OCI-LY1 (cell line): ENCODE results near the gene TIPIN.

Experiments used
- EZH2 ChIP-seq: fragments of 200-600 bp; sonication (generic), shearing (Covaris generic); IDR thresholded peaks from 2 replicates; pipeline ENCODE4 v1.8.0; 2017; ENCODE audit warnings: borderline replicate concordance, mixed run types, mild to moderate bottlenecking, antibody characterized with exemption, low read length, moderate library complexity, mixed read lengths
- TF ChIP-seq, protein P1 (sequence below): fragments of 200-600 bp; sonication (generic), shearing (Covaris generic); IDR thresholded peaks from 2 replicates; pipeline ENCODE4 v1.5.1; 2017; ENCODE audit warnings: mild to moderate bottlenecking, antibody characterized with exemption, low read length, moderate library complexity, mixed read lengths

DNA sequence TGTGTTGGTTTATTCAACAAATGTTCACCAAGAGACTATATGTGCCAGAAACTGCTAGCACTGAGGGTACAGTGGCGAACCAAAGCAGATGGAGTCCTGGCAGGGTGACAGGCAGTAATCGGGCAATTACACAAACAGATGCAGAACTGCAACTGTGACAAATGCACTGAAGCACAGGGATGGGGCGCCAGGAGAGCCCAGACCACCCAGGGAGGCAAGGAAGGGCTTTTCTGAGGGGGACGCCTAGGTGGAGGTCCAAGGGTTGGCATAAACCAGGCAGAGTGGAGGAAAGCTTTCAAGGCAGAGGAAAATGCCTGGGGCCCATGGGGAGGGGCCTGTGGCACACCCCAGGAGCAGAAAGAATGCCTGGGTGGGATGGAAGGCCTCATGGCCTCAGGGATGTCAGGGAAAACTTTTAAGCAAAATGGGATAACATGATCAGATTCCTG, 57.7 kb downstream of the TIPIN start:
- TF ChIP-seq, protein P1, sequence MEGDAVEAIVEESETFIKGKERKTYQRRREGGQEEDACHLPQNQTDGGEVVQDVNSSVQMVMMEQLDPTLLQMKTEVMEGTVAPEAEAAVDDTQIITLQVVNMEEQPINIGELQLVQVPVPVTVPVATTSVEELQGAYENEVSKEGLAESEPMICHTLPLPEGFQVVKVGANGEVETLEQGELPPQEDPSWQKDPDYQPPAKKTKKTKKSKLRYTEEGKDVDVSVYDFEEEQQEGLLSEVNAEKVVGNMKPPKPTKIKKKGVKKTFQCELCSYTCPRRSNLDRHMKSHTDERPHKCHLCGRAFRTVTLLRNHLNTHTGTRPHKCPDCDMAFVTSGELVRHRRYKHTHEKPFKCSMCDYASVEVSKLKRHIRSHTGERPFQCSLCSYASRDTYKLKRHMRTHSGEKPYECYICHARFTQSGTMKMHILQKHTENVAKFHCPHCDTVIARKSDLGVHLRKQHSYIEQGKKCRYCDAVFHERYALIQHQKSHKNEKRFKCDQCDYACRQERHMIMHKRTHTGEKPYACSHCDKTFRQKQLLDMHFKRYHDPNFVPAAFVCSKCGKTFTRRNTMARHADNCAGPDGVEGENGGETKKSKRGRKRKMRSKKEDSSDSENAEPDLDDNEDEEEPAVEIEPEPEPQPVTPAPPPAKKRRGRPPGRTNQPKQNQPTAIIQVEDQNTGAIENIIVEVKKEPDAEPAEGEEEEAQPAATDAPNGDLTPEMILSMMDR: no peak
- TF ChIP-seq EZH2: no peak
